ENCODE data around the gene FOXK1. TPM values are rescaled to one million over a fixed set of nuclear protein-coding genes. Genes with fewer than 3 reads are reported as not detected.

FOXK1 gene
- total RNA-seq, 6 donors from 2014 or later: 25.1 to 40.7 (median 34.1) TPM

- H3K4me1 ChIP-seq: peaks cover 0 to 10% (median 6%) of the 10 kb centered on the region in 4 donors
- no peak overlapping the region for H3K4me3 ChIP-seq
- no peak overlapping the region for H3K27ac ChIP-seq
- H3K9me3 ChIP-seq: no peaks in the 10 kb centered on the region
- ATAC-seq (ENCODE audit: low FRiP score in 2 of 2) (no peak), DNase-seq (no peak)
- no peak for TF ChIP-seq POLR2AphosphoS5 (IDR thresholded peaks at IDR 0.05)
- no peak for TF ChIP-seq POLR2A (IDR thresholded peaks at IDR 0.05)
- TF ChIP-seq EP300 (IDR thresholded peaks at IDR 0.05): no peak
- TF ChIP-seq, protein P1, sequence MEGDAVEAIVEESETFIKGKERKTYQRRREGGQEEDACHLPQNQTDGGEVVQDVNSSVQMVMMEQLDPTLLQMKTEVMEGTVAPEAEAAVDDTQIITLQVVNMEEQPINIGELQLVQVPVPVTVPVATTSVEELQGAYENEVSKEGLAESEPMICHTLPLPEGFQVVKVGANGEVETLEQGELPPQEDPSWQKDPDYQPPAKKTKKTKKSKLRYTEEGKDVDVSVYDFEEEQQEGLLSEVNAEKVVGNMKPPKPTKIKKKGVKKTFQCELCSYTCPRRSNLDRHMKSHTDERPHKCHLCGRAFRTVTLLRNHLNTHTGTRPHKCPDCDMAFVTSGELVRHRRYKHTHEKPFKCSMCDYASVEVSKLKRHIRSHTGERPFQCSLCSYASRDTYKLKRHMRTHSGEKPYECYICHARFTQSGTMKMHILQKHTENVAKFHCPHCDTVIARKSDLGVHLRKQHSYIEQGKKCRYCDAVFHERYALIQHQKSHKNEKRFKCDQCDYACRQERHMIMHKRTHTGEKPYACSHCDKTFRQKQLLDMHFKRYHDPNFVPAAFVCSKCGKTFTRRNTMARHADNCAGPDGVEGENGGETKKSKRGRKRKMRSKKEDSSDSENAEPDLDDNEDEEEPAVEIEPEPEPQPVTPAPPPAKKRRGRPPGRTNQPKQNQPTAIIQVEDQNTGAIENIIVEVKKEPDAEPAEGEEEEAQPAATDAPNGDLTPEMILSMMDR (IDR thresholded peaks at IDR 0.05): no peak
- H3K36me3 ChIP-seq: peaks cover 25 to 62% (median 45%) of the 10 kb centered on the region in 4 donors
- H3K27me3 ChIP-seq: no peaks in the 10 kb centered on the region
- 89 to 93% methylated on average over 21 to 23 of the region's 23 CpGs for WGBS, 2 donors
Measured at GRCh38 chr7:4765776-4766490, 83.8 kb downstream of the FOXK1 start.

DNA sequence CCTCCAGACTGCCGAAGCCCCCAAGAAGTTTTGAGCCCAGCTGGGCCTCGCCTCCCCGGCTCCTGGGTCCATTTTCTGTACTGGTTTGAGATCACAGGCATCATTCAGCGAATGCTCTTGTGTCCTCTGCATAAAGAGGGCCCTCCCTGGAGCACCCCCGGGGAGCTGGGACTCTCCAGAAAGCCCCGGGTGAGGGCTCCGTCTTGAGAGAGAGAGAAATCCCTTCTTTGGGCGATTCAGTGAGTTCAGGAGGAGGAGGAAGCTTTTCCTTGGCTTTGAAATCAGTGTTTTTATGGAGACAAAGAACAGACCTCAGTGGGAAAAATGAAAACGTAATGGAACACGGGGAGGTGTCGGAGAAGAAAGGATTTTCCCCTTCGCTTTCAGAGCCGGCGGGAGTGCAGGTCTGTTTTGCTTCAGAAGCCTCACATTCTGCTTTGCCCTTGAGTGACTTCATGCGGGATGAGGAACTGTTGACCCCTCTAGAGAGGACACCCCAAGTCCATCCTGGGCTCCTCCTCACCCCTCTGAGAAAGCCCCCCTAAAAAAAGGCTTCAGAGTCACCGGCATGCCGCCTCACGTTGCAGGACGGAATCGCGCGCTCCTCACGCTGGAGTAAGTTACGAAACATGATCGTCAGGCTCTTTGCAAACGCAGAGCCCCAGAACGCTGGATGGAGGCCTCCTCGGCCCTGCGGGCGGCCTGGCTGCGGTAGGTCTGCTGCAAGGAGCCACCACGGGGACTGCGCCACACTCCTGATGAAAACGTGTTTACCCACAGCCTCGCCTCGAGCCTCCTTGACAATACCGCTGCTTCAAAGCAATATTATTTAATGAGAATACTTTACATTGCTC lies 84.8 kb downstream of the FOXK1 start:
- no peaks in the 10 kb centered on the region for H3K9me3 ChIP-seq
- WGBS, 2 donors: 90 to 92% methylated on average over 33 to 37 of the region's 37 CpGs
- H3K4me1 ChIP-seq: peaks cover 0 to 10% (median 6%) of the 10 kb centered on the region in 4 donors
- DNase-seq (peak in 1 of 2 donors; percentile 72), ATAC-seq (ENCODE audit: low FRiP score in 2 of 2) (no peak)
- H3K36me3 ChIP-seq: peaks cover 19 to 55% (median 38%) of the 10 kb centered on the region in 4 donors
- H3K27ac ChIP-seq: no peak overlapping the region
- no peak overlapping the region for H3K4me3 ChIP-seq
- H3K27me3 ChIP-seq: no peaks in the 10 kb centered on the region
- TF ChIP-seq POLR2A (IDR thresholded peaks at IDR 0.05) (no peak), POLR2AphosphoS5 (IDR thresholded peaks at IDR 0.05) (no peak), EP300 (IDR thresholded peaks at IDR 0.05) (no peak)
- TF ChIP-seq, protein P1 (IDR thresholded peaks at IDR 0.05): no peak

- H3K4me3 ChIP-seq: no peak overlapping the region
- no peak for DNase-seq
- 90 to 92% methylated on average over 27 of the region's 27 CpGs for WGBS, 2 donors
- no peak overlapping the region for H3K27ac ChIP-seq
- no peak for ATAC-seq (ENCODE audit: low FRiP score in 2 of 2)
- peaks cover 0 to 10% (median 6%) of the 10 kb centered on the region in 4 donors for H3K4me1 ChIP-seq
- no peaks in the 10 kb centered on the region for H3K9me3 ChIP-seq
- H3K27me3 ChIP-seq: no peaks in the 10 kb centered on the region
- H3K36me3 ChIP-seq: peaks cover 2 to 38% (median 20%) of the 10 kb centered on the region in 4 donors
- TF ChIP-seq POLR2AphosphoS5 (IDR thresholded peaks at IDR 0.05): no peak
- TF ChIP-seq, protein P1 (IDR thresholded peaks at IDR 0.05): no peak
- TF ChIP-seq EP300 (IDR thresholded peaks at IDR 0.05): no peak
- TF ChIP-seq POLR2A (IDR thresholded peaks at IDR 0.05): no peak
Measured at GRCh38 chr7:4768597-4769569, 86.8 kb downstream of the FOXK1 start.

GRCh38 chr7:4769761-4770160 lies 87.7 kb downstream of the FOXK1 start:
- TF ChIP-seq, protein P1 (IDR thresholded peaks at IDR 0.05): no peak
- TF ChIP-seq POLR2AphosphoS5 (IDR thresholded peaks at IDR 0.05) (no peak), EP300 (IDR thresholded peaks at IDR 0.05) (no peak), POLR2A (IDR thresholded peaks at IDR 0.05) (no peak)
- Histone ChIP-seq H3K4me3 (no peak overlapping the region), H3K36me3 (peaks cover 0 to 29% (median 11%) of the 10 kb centered on the region in 4 donors), H3K9me3 (no peaks in the 10 kb centered on the region), H3K4me1 (peaks cover 7 to 16% (median 13%) of the 10 kb centered on the region in 4 donors), H3K27me3 (no peaks in the 10 kb centered on the region), H3K27ac (peak overlapping the region in 1 of 4 donors; percentile 27)
- ATAC-seq (ENCODE audit: low FRiP score in 2 of 2) (no peak), DNase-seq (no peak)
- WGBS, 2 donors: 25 to 27% methylated on average over 7 of the region's 7 CpGs

Data from upper lobe of left lung (tissue), 6 donors.